CD4-positive, alpha-beta T cell treated with Interleukin-6 for 4 hours (primary cell): Measurements from ENCODE around the gene CST9.

Source experiments
- DNase-seq: peaks from one replicate; pipeline ENCODE4 v3.0.0-alpha.2; 2020; ENCODE audit warnings: mixed read lengths

CST9 gene, protein sequence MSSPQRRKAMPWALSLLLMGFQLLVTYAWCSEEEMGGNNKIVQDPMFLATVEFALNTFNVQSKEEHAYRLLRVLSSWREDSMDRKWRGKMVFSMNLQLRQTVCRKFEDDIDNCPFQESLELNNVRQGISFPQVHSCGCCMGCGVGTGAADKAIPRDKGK

DNA sequence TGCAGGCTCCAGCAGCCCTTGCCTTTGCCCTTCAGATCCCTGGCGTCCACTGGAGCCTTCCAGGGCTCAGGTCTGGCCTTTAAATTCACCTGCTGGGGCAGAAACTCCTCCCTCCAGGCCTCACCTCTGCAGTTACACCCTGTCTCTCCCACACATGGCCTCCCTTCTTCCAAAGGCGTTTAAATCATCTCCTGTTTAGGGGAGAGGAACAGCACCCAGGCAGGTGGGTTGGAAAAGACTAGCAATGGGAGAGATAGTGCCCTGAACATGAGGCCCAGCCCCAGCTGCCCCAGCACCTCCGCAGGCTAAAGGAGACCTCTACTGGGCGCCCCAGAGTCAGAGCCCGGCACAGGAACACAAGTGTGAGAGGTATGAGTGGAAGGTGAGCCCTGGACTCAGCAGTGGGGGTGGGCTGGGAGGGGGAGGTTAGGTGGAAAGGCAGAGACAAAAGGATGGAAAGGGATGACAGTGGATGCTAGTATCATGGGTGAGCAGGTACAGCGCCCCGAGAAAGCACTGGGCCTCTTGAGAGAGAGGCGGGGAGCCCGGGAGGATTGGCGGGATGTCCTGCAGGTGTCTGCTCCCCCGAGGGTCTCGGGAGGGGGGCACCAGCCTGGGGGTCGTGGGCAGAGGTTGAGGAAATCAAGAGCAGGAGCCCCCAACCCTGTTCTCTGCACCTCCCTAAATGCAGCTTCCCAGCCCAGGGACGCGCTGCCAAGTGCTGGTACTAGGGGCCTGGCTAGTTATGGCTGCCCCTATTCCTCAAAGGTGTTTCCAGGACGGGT lies at the start of gene CST9:
Gene CST9, minus strand, starts transcription at position 51 of the 785 bp plus-strand sequence. CDS start 53 bp downstream, outside the sequence.
- no peak for DNase-seq

DNA sequence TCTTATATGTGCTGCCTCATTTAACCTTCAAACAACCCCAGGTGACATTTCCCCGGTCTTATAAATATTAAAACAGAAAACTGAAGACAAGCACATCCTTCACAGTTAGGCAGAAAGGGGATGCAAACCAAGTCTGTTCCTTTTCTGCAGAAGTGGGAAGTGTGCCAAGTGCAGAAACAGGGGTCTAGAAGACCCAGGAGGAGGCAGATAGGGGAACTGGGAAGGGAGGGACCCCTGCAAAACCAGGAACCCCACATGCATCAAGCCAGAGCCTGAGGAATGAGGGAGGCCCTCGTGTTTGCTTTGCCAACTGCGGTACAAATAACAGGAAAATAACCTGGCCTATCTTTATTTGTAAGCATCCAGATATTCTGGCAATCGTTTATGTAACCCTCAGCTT lies 49.0 kb upstream of the CST9 start:
- DNase-seq, result no peak

DNA sequence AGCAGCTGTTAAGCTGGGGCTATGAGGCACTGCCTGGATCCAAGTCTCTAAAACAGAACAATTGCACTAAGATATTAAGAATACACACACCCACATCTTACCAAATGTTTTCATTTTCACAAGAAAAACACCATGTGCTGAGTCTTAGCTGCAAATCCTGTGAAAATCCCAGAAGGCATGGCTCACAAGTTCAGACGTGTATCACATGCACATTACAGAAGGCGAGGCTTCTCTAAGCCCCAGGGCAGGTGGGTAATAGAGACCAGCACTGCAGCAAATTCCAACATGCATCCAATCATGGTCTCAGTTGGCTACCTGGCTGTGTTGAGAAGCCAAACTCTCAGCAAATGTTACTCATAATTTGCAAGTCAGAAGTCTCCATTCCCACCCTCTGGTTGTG lies 48.3 kb upstream of the CST9 start:
- no peak for DNase-seq

DNA sequence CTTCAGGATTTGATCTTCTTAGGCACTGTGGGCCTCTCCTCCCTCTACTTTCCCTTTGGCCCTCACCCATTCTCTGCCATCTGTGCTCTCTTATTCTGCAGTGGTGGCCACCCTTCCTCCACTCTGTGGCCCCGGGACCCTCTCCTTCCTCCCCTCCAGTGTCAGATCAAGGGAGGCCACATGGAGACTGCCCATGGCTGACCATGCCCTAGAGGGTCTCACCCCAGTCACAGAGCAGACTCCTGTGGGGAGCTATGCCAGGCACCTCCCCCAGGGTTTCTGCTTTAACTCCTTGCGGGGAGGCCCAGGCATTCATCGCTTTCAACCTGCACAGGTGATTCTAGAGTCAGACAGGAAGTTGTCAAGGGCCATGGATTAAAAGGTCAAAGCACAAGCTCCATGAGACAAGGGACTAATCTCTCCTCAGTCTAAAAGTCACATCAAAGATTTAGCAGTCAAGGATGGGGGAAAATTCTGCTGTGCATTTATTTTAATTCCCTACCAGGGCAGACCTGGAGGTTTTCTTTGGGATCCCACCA lies 47.8 kb upstream of the CST9 start:
- DNase-seq, result no peak

DNA sequence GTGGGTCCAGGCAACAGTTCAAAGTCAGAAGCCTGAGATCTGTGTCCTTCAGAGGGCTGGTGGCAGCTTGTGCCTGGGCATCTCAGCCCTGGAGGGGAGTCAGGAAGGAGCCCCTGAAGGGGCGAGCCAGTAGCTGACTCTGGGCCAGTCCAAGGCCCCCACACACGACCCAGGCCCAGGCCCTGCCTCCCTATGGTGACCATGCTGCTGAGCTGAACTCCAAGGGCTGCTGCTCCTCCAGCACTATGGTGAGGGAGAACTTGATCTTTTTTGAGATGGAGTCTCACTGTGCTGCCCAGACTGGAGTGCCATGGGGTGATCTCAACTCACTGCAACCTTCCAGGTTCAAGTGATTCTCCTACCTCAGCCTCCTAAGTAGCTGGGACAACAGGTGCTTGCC lies 47.2 kb upstream of the CST9 start:
- no peak for DNase-seq

DNA sequence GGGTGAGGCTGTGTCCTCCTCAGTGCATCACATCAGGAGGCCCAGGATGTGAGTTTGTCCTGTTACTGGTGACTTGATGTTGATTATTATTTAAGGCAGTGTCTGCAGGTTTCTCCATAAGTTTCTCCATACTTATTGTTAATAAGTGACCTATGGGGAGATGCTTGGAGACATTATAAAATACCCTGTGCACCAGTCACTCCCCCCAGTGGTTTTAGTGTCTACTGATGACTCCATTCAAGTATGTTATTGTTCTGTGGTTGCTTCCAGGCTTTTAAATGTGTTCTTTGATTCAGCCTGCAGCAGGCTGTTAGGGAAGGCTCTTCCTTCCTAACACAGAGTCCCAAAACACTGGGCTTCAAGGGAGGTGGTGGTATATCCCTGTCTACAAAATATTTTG lies 46.7 kb upstream of the CST9 start:
- DNase-seq, result no peak

DNA sequence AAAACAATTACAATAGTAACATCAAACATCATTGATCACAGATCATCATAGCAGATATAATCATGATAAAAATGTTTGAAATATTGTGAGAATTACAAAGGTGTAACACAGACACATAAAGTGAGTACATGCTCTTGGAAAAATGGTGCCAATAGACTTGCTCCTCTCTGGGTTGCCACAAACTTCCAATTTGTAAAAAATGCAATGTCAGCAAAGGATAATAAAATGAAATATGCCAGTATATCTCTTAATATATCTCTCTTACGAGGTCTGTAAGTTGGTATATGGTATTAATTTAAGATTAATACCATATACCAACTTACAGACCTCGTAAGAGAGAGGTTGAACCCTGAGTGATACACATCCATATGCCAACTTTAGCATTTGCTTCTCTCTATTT lies 45.4 kb upstream of the CST9 start:
- DNase-seq, result no peak

DNA sequence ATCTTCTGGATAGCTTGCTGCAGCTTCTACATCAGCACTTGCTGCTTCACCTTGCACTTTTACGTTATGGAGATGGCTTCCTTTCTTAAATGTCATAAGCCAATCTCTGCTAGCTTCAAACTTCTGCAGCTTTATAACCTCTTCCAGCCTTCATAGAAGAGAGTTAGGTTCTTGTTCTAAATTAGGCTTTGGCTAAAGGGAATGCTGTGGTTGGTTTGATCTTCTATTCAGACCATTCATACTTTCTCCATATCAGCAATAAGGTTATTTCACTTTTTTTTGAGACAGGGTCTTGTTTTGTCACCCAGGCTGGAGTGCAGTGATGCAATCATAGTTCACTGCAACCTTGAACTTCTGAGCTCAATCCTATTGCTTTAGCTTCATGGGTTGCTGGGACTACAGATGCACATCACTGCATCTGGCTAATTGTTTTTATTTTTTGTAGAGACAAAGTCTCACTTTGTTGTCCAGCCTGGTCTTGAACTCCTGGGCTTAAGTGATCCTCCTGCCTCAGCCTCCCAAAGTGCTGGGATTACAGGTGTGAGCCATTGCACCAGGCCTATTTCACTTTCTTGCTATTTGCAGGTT lies 44.2 kb upstream of the CST9 start:
- DNase-seq, result no peak

DNA sequence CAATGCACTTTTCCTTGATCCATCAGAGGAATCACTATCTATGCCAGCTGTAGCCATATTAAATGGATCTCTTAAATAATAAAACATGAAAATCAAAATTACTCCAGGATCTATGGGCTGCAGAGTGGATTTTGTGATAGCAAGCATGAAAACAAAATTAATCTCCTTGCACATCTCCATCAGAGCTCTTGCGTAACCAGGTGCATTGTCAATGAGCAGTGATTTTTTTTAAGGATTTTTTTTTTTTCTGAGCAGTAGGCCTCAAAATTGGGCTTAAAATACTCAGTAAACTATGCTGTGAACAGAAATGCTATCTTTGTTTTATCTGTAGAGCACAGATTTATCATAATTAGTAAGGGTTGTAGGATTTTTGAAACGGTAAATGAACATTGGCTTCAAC lies 43.5 kb upstream of the CST9 start:
- DNase-seq, result no peak

DNA sequence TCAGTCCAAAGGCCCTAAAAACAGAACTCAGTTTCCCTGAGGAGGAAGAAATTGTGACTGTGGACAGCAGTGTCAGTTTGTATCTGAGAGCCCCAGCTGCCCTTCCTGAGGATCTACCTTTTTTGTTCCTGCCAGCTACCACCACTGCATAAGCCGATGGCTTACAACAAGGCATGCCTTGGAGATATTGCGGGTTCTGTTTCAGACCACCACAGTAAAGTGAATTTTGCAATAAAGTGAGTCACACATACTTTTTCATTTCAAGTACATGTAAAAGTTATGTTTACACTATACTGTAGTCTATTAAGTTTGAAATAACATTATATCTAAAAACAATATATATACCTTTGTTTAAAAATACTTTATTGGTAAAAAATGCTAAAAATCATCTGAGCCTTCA lies 41.6 kb upstream of the CST9 start:
- DNase-seq, result no peak

DNA sequence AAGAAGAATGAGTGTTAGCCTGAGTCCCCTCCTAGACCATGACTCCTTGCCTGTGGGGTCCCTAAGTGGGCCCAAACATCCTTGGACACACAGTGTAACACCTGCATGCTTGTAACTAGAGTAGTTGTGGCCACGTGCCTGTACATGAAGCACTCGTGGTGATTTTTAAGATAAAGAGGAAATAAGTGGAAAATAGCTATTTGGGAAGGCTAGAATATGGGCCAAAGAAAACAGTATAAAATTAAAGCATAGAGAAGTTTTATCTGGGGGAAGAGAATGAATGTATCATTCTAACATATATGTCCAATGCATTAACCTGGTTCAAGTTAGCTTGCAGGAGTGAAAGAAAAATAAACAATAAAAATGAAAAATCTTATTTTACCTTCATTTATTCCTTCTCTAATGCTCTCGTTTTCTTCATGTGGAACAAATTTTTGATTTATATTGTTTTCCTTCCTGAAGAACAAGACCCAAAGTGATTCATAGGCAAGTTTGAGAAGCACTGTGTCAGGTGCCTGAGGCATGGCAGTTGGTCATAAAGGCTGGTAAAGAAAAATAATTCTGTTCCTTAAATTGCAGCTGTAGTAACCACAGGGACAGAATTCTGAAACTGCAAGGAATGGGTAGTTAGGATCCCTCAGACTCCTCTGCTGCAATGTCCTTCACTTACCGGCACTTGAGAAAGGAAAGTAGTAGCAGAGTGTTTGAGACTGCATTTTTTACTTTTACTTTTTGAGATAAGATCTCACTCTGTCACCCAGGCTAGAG lies 40.6 kb upstream of the CST9 start:
- no peak for DNase-seq

DNA sequence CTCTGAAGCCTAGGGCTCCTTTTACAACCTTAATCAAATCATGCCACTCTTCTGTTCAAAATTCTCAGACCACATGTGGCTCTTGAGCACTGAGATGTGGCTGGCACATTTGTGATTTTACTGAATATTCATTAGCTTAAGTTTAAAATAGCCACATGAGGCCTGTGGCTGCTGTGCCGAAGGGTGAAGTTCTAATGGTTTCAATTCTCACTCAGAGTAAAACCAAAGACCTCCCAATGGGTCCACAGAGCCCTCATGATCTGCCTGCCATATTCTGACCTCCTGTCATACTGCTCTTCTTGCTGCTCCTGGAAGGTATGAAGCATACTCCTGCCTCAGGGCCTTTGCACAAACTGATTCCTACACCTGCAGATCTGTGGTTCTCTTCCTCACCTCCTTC lies 39.9 kb upstream of the CST9 start:
- no peak for DNase-seq

DNA sequence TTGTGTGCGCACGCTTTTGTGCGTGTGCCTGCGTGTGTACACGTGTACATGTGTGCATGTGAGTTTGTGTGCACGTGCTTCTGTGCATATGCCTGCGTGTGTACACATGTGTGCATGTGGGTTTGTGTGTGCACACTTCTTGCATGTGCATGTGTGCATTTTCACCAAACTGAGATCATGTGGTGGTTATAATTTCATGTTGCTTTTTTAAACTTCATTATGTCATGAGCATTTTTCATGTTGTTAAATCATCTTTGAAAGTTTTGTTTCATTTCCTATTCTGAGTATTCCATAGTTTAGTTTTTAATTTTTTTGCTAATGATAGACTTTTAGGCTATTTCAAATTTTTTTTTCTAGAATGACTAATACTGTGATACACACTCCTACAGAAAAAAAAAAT lies 38.4 kb upstream of the CST9 start:
- DNase-seq, result no peak

DNA sequence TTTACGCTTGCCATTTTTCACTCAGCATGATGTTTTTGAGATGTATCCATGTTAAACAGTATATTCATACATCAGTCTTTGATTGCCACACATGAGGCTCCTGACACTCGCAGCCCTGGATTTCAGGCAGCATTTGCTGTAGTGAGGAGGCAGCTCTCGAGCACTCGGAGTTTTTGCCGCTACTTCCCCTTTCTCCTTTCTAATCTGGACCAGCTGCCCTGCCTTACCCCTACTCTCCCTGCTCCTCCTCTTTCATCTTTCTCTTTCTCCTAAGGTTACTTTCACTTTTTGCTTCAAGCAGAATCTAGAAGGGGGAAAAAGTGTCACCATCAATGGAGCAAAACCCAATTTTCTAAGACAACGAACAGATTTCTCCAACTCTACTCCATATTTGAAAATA lies 37.9 kb upstream of the CST9 start:
- DNase-seq, result no peak

DNA sequence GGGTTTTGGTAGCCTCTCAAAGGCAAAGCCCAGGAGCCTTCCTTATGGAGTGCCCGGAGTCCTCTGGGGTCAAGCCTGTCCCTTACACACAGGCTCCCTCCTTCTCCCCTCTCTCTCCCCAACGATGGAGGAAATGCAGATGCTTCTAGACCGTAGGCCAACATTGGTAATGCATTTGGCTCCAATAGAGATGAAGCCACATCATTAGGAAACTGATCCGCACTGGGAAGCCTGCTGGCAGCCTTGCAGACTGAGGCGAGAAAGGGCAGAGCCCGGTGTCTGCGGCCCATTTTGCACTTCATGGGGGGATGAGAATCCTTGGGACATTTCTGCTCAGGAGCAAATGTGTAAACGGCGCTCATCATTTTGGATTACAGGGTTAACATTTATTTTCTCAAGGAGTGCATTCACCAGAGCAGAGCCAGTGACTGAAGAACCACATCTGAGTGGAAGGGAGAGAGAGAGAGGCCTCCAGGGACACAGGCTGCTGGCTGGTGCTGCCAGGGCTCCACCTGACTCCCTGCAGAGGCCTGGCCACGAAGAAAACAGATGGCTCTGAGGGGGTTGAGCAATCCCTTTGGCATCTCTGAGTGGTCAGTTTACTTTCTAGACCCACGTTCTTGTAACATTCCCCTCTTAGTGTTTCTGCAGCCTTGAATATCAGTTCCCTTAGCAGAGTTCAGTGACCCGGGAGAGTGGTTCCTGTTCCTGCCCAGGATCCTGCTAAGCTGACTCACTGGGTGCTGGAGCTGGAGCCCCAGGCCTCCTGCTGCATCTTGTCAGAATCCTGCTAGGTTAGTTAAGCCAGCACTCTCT lies 36.4 kb upstream of the CST9 start:
- no peak for DNase-seq

DNA sequence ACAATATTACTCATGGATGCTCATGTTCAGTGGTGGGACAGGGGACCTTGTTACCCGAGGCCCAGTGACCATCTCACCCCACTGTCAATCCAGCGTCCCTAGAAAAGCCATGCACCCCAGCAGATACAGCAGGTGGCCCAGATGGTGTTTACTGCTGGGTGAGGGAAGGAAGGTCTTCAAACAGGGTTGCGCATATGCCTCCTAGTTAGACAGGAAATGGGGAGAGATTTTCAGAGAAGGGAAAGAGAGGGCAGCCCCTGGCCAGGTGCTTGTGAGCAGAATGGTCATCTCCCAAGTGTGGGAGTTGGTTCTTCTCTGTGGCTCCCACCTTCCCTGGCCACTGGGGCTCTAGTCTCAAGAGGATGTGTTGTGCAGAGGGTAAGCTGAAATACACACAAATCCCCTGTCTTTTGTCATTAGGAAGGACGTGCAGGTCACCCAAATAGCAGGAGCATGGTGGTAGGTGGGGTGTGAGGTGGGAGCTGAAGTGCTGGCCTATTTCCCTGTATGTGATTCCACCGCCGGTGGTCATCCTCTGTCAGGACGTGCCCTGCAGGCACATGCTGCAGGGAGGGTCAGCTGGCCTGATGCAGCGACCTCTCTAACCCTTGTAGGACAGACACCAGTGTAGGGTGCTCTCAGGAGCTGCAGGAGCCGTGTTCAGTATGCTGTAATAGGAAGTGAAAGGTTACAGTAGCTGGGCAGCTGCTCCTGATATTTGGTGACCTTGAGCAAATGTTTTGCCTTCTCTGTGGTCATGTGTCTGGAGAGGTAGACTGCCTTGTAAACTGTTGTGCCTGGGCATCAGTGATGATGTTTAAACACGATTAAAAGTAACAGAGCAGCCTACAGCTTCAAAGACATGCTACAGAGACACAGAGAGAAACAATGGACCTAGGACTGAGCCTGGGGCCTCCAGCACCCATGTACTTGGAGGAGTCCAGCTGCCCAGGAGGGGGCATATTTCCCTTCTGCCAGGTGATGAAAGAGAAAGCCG lies 35.3 kb upstream of the CST9 start:
- DNase-seq, result no peak

DNA sequence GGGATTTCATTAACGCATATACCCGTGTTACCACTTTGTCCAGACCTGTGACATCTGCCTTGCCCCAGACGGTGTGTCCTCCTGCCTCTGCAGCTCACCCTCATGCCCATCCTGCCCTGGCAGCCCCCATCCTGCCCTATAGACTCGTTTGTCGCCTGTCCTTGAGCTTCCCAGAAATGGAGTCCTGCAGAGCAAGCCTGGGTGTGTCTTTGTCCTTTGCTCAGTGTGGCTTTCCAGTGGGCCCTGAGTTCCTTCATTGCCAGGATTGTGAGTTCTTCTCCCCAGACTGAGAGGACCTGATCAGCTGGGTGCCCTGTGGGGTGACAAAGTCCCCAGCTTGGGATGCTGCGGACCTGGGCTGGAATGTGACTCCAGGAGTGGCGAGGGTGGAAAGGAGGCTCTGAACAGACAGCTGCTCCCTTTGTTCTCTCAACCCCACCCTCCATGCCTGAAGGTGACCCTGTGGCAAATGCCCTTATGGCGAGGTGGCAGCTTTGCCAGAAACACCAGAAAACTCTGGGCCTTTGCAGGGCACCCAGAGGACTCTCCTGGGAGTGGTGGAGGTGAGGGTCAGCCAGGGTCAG lies 34.4 kb upstream of the CST9 start:
- no peak for DNase-seq

DNA sequence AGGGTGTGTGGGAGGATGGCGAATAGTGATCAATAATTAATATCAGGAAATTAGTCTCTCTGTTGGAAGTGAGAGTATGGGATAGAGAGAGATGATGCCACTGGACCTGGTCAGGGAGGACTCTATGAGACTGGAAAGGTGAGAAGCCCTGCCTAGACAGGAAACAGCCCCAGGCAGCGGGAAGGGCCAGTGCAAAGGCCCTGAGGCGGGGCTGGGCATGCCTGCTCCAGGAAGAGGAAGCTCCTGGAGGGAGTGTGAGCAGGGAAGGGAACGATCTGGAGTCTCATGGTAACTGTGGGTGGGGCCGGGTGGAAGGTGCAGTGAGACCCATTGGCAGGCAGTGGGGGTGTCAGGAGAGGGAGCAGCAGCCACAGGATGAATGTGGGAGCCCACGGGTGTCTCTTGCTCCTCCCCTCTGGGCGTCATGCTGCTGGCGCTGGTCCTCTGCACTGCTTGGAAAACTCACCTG lies 33.8 kb upstream of the CST9 start:
- DNase-seq, result no peak

DNA sequence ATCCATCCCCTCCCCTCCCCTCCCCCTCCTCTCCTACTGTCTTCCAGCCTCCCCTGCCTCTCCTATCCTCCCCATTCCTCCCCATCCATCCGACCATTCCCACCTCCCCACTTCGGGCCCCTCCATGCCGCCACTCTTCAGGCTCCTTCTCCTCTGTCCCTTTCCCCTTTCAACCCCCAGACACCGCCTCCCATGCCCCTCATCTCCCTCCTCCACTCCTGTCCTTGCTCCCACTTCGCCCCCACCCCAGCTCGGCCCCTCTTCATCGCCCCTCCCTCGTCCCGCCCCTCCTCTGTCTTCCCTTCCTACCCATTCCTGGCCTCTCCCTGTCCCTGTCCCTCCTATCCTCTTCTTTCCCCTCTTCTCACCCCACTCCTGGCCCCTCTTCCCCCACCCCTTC lies 32.6 kb upstream of the CST9 start:
- DNase-seq, result no peak
